GM12892 (cell line): ENCODE measurements around the gene KCNK4.
"Not testable (repeated sequence)": the region's sequence is repeated elsewhere in the genome, so short reads cannot be mapped to it uniquely, and the experiment has no call there.

ENCODE experiments used
- POLR2A ChIP-seq: IDR thresholded peaks from 2 replicates; pipeline ENCODE4 v1.6.1; 2011; ENCODE audit warnings: low read depth, low read length, control low read depth
- POLR2AphosphoS5 ChIP-seq: IDR thresholded peaks from 2 replicates; pipeline ENCODE4 v1.6.1; 2011; ENCODE audit warnings: low read depth, low read length, control low read depth
- TAF1 ChIP-seq: IDR thresholded peaks from 2 replicates; pipeline ENCODE4 v1.6.1; 2011; ENCODE audit warnings: low read depth, mild to moderate bottlenecking, control low read depth, low read length, borderline replicate concordance

DNA sequence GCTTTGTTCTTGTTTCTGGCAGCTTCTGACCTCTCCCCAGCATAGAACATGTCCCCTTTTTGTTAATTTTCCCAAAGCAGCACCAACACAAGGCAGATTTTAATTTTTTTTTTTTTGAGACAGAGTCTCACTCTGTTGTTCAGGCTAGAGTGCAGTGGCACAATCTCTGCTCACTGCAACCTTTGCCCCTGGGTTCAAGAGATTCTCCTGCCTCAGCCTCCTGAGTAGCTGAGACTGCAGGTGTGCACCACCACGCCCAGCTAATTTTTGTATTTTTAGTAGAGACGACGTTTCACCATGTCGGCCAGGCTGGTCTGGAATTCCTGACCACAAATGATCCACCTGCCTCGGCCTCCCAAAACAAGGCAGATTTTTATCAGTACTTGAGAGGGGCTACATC lies 16.7 kb downstream of the KCNK4 start:
- TF ChIP-seq POLR2A, POLR2AphosphoS5, TAF1: not testable (repeated sequence)
